HG02973 (cell line): ENCODE data around the gene BTBD16.

ENCODE experiments used
- ATAC-seq: cut with Tn5 transposase; IDR thresholded peaks from one replicate; pipeline ENCODE4 v1.9.1; 2021; ENCODE audit warnings: moderate library complexity; ENCODE audit not compliant: unreplicated experiment

BTBD16 gene

GRCh38 chr10:122363722-122364463, 92.8 kb downstream of the BTBD16 start:
- no peak for ATAC-seq

- no peak for ATAC-seq
Observed at GRCh38 chr10:122368502-122369254, 97.6 kb downstream of the BTBD16 start.

- ATAC-seq: no peak
Observed at GRCh38 chr10:122373108-122373507, 102.0 kb downstream of the BTBD16 start.

- no peak for ATAC-seq
Observed at GRCh38 chr10:122373721-122374120, 102.6 kb downstream of the BTBD16 start.

- peak; percentile 93 for ATAC-seq
Observed at GRCh38 chr10:122374237-122374858, 103.3 kb downstream of the BTBD16 start, which contains the start of gene PLEKHA1. Gene PLEKHA1 (plus strand): TSS chr10:122374708. CDS start chr10:122393201, 18,493 bp downstream.

- ATAC-seq: peak; percentile 37
Observed at GRCh38 chr10:122374859-122375678, 104.0 kb downstream of the BTBD16 start.

GRCh38 chr10:122375679-122376160, 104.6 kb downstream of the BTBD16 start:
- no peak for ATAC-seq

GRCh38 chr10:122376364-122376961, 105.4 kb downstream of the BTBD16 start:
- ATAC-seq: no peak

GRCh38 chr10:122379041-122379440, 107.9 kb downstream of the BTBD16 start:
- ATAC-seq: no peak

GRCh38 chr10:122379537-122379936, 108.4 kb downstream of the BTBD16 start:
- ATAC-seq: no peak

- ATAC-seq: no peak
Observed at GRCh38 chr10:122380703-122381102, 109.6 kb downstream of the BTBD16 start.

GRCh38 chr10:122381680-122382079, 110.6 kb downstream of the BTBD16 start:
- no peak for ATAC-seq

- no peak for ATAC-seq
Observed at GRCh38 chr10:122386514-122386913, 115.4 kb downstream of the BTBD16 start.

GRCh38 chr10:122387572-122387971, 116.5 kb downstream of the BTBD16 start:
- ATAC-seq: no peak
